HG02763 (cell line): Measurements from ENCODE around the gene RWDD3.

ENCODE experiments used
- ATAC-seq: cut with Tn5 transposase; IDR thresholded peaks from one replicate; pipeline ENCODE4 v1.9.1; 2021; ENCODE audit warnings: mild to moderate bottlenecking, moderate library complexity; ENCODE audit not compliant: unreplicated experiment

The RWDD3 gene, protein sequence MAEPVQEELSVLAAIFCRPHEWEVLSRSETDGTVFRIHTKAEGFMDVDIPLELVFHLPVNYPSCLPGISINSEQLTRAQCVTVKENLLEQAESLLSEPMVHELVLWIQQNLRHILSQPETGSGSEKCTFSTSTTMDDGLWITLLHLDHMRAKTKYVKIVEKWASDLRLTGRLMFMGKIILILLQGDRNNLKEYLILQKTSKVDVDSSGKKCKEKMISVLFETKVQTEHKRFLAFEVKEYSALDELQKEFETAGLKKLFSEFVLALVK

GRCh38 chr1:95233737-95234500 lies at the start of gene RWDD3:
TSS of gene RWDD3 (plus strand) at chr1:95234210. CDS start at chr1:95234231, 21 bp downstream.
- ATAC-seq = peak; percentile 97

- ATAC-seq = no peak
Measured at GRCh38 chr1:95186149-95186548, 47.9 kb upstream of the RWDD3 start.

DNA sequence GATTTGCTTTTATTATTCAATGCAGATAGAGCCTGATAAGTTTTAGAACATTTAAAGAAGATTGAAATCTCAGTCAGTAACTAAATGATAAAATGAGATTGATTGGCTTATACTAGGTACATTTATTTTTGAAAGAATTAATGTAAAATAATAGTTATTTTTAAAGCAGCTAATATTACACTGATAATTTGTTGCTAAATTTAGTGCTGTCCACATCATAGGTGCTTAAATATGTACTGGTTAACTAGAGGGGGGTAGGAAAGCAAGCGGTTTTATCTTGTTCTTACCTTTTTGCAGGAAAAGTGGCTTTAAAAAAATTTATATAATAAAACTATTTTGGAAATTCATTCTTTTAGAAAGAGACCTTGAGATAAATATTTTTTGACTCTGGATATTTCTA lies 40.4 kb upstream of the RWDD3 start:
- ATAC-seq = no peak

- no peak for ATAC-seq
Measured at GRCh38 chr1:95195046-95195445, 39.0 kb upstream of the RWDD3 start.

DNA sequence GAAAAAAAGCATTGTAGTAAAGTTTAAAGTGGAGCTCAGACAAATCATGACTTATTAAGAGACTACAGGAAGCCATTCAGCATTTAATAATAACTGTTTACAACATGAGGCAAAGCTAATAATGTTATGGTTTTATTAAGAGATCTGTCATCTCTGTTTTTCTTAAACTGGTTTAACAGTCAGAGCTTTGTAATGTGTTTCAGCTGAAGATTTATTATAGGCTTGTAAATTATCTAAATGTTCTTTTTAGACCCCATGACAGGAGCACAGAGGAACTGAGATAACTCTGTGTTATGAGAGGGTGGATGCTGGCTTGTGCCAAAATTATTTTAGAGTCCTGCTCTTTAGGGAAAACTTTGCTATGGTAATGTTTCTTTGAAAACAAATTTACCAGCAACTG lies 38.0 kb upstream of the RWDD3 start:
- no peak for ATAC-seq

GRCh38 chr1:95197616-95198252 lies 36.3 kb upstream of the RWDD3 start:
- no peak for ATAC-seq

- ATAC-seq = no peak
Measured at GRCh38 chr1:95201905-95202304, 32.1 kb upstream of the RWDD3 start.

DNA sequence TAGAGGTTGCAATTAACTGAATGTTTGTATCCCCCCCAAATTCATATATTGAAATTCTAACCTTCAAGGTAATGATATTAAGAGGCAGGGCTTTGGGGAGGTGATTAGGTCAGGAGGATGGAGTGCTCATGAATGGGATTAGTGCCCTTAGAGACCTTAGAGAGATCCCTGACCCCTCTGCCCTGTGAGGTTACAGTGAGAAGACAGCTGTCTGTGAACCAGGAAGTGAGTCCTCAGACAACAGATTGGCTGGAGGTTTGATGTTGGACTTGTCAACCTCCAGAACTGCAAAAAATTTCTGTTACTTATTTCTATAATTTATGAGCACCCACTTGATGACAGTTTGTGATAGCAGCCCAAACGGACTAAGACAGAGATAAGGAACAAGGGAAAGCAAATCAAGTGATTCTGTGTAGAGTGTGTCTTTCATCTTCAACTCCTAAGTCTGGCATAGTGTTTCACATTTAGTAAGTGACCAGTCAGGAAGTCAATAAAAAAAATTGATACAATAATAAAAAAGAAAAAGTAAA lies 30.0 kb upstream of the RWDD3 start:
- ATAC-seq = no peak

- ATAC-seq = no peak
Measured at GRCh38 chr1:95206514-95206913, 27.5 kb upstream of the RWDD3 start.

GRCh38 chr1:95207223-95207935 lies 26.6 kb upstream of the RWDD3 start:
- no peak for ATAC-seq

- ATAC-seq = no peak
Measured at GRCh38 chr1:95208876-95209275, 25.1 kb upstream of the RWDD3 start.

- no peak for ATAC-seq
Measured at GRCh38 chr1:95209291-95209690, 24.7 kb upstream of the RWDD3 start.

GRCh38 chr1:95216292-95216990 lies 17.6 kb upstream of the RWDD3 start:
- ATAC-seq = no peak

DNA sequence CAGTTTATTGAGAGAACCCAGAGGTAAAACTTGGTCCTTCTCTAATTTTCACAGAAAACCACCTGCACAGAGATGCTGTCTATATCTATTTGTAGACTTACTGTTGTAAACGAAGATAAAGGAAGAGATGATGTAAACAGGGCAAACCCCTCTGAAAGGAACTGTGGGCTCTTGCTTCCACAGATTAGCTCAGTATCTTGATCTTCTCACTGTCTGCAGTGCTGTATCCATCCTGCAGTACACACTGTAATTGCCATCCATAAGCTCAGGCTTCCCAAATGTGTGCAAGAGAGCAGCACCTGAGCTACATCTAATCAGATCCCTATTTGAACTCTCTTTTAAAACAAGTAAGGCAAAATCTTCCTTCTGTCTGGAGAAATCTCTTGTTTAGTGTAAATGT lies 16.6 kb upstream of the RWDD3 start:
- no peak for ATAC-seq

GRCh38 chr1:95219407-95219806 lies 14.6 kb upstream of the RWDD3 start:
- no peak for ATAC-seq

GRCh38 chr1:95221306-95221705 lies 12.7 kb upstream of the RWDD3 start:
- no peak for ATAC-seq

DNA sequence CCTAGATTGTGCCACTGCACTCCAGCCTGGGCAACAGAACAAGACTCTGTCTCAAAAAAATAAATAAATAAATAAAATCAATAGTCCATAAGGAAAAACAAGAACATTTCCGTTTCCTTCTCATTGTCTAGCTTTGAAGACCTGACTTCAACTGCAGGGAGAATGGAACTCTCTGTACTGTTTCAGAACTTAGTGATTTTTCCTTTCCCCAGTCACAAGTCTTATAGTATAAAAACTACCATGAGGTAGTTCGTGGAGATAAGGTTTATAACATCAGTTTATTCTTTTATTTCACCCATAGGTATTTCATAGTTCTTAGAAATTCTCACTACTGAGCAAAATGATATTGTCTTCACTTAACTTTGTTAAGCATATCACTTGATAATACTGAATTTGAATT lies 11.4 kb upstream of the RWDD3 start:
- ATAC-seq = no peak

DNA sequence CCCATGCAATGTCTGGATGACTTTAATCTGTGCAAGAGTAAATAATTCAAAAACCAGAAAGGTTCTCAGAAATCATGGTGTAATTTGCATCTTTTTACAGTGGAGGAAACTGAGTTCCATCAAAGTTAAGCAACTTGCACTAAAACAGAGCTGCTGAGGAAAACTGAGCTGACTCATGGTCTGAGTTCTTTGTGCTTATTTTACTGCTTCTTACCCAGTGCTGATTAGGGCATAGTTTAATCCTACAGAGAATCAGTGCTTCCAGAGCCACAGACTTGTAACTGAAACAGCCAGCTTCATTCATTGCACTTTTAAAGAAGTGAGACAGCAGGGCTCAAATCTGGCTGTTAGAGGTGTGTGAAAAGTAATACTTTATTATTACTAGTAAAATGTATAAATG lies 10.9 kb upstream of the RWDD3 start:
- no peak for ATAC-seq

DNA sequence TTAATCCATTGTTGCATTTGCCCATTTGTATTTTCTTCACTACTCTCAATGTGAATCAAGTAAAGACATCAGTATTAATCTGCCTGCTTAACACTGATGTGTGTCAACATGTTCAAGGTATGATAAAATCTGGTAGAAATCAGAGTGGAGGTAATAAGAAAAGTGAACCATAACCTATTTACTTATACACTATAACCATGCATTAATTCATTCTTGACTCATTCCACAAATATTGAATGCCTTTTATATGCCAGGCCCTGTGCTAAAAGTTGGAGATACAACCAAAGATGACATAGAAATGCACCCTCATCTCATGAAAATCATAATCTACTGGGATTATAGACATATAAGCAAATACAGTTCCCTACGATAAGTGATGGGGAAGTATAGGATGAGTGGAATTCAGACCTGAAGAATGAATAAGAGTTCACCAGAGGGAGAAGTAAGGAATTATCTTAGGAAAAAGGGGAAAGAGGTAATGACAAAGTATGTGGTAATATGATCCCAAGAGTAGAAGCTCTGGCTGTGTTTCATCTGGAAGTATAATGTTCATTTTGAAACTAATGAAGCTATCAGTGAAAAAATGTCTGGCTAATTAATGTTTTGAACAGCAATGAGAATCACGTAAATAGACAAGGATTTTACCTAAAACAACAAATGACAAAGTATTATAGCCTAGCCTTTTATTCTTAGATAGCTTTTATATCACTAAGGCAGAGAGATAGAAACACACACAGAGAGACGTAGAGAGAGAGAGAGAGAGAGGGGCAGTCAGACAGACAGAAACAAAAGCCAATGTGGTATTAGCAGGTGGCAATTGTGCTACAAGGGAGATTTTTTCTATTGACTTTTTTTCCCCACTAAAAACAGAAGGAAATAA lies 7.0 kb upstream of the RWDD3 start:
- ATAC-seq = no peak

GRCh38 chr1:95229037-95229436 lies 5.0 kb upstream of the RWDD3 start:
- ATAC-seq = no peak
